ENCODE data around the gene ADGRA1.

ADGRA1 gene

GRCh38 chr10:133113847-133114246 is 26.1 kb downstream of the ADGRA1 start:
- DNase-seq, result no peak

- DNase-seq, result no peak
Measured at GRCh38 chr10:133114251-133114650, 26.5 kb downstream of the ADGRA1 start.

GRCh38 chr10:133114726-133115452 is 27.2 kb downstream of the ADGRA1 start:
- no peak for DNase-seq

GRCh38 chr10:133115453-133115842 is 27.7 kb downstream of the ADGRA1 start:
- DNase-seq, result no peak

DNA sequence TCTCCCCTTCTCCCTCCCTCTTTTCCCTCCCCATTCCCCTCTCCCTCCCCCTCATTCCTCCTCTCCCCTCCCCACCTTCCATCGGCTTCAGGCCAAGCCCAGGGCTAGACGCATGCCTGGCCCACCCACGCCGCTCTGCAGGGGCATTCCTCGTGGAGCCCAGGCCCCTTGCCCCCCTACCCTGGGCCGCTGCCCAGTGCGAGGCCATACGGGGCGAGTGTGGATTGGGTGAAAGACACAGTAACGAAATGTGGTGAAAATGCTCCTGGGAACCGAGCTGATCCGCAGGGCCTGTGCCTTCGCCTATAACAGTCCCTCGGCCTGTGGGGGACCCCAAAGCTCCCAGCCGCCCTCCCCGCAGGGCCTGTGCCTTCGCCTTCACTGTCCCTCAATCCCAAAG is 28.3 kb downstream of the ADGRA1 start:
- no peak for DNase-seq

- no peak for DNase-seq
Measured at GRCh38 chr10:133116455-133116854, 28.7 kb downstream of the ADGRA1 start.

- no peak for DNase-seq
Measured at GRCh38 chr10:133117036-133117687, 29.4 kb downstream of the ADGRA1 start.

GRCh38 chr10:133117688-133118071 is 30.0 kb downstream of the ADGRA1 start:
- no peak for DNase-seq

- no peak for DNase-seq
Measured at GRCh38 chr10:133121479-133121878, 33.8 kb downstream of the ADGRA1 start.

DNA sequence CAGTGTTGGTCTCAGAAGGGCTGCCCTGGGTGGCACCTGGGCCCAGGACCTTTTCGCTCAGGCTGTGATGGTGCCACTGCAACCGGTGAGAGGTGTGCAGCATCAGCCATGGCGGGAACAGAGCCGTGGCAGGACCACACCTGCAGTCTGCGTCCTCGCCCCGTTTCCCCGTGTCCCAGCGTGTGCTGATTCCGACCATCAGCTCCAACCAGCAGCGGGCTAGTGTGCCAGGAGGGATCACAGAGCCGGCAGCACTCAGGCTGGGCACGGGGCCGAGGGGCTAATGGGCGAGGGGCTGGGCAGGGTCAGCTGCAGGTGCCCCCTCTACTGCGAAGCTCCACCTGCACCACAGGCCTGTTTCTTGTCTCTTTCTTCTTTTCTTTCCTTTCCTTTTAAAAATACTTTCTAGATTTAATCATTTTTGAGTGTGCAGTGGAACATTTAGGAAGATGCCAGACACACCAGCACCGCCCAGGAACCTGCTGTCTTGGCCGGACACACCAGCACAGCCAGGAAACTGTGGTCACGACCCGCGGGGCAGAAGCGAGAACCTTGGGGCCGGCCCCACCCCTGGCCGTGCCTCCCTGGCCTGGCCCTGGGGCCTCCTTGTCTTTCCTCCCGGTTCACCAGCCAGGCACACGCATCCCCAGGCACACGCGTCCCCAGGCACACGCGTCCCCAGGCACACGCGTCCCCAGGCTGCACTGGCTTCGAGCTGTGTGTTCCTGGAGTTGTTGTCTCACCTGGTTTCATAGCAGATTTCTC is 34.6 kb downstream of the ADGRA1 start:
- DNase-seq, result no peak

- no peak for DNase-seq
Measured at GRCh38 chr10:133123050-133123745, 35.5 kb downstream of the ADGRA1 start.

- no peak for DNase-seq
Measured at GRCh38 chr10:133123746-133124356, 36.1 kb downstream of the ADGRA1 start.

DNA sequence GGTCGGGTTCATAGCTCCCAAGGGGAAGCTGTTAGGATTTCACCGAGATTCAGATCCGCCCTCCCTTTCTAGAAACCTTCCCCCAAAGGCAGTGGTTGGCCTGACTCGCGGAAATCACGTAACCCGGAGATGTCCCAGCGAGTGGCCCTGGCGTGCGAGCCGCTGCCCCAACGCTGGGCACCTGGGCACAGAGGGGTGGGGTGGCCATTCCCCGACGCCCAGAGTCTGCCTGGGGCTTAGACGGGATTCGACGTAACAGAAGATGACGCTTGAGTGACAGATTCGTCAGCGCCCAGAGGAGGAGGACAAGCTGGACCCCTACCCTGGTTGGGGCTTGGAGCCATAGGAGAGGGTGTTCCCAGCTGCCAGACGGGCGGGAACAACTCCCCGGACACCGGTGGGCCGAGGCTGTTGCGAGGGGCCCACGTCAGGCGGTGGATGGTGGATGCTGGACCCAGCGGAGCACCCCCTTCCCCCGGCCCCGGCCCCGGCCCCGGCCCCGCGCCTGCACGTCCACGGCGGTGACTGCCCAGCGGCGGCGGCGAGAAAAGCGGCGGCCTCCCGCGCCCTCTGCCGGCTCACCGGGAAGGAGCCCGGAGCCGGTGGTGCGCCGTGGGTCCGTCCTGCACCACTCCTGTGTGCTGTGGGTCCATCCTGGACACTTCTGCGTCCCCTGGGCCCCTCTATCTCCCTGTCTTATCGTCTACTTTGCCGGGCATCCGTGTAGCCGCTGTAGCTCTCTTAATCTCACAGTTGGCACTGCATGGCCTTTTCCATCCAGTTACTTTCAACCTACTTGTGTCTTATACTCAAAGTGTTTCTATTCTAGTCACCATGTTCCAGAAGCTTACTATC is 36.9 kb downstream of the ADGRA1 start:
- DNase-seq, result no peak

DNA sequence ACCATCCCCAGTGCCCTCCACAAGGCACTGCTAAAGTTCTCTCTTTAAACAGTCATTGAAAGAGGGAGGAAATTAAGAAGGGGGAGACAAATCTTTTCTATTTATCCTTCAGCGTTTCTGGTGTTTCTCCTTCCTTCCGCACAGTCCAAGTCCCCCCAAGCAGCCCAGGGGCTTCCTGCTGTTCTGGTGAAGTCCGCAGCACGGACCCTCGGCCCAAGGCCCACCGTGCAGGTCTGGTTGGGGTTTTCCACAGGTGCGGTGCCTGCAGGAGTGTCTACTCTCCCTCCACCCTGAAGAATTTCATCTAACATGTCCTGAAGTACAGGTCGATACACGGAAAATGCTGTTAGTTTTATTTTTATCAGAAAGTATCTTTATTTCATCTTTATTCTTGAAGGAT is 38.2 kb downstream of the ADGRA1 start:
- DNase-seq, result no peak

DNA sequence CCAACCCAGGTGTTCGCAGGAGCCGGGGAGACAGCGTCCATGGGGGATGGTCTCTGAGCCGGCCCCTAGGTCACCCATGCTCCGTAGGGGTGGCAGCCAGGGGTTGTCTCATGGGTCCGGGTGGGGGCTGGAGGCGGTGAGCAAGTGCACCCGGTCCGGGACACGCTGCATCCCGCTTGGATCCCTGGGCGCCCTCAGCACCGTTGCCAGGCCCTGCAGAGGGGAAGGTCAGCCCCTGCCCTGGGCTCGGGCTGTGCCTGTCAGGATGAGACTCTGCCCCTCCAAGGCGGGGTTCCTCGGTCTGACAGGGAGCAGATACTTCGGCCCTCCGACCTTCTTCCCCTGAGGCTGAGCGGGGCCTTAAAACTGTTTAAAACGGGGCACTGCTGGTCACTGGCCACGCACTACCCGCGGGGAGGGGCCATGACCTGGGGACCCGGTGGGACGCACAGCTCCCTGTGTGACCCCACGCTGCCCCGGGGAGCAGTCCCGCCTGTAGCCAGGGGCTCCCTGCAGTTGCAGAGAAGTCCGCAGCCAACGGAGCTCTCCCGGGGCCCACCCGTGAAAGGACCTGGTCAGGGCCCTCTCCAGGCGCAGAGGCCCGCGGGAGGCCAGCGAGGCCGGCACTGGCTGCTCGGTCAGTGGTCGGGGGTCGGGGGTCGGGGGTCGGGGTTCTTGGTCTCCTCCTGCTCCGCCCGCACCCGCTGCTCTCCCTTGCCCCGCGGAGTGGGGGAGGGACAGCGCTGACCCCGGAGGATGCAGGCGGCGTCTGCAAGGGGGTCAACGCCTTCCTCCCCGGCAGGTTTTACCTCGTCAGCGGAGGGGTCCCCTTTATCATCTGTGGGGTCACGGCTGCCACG is 38.9 kb downstream of the ADGRA1 start:
- no peak for DNase-seq

DNA sequence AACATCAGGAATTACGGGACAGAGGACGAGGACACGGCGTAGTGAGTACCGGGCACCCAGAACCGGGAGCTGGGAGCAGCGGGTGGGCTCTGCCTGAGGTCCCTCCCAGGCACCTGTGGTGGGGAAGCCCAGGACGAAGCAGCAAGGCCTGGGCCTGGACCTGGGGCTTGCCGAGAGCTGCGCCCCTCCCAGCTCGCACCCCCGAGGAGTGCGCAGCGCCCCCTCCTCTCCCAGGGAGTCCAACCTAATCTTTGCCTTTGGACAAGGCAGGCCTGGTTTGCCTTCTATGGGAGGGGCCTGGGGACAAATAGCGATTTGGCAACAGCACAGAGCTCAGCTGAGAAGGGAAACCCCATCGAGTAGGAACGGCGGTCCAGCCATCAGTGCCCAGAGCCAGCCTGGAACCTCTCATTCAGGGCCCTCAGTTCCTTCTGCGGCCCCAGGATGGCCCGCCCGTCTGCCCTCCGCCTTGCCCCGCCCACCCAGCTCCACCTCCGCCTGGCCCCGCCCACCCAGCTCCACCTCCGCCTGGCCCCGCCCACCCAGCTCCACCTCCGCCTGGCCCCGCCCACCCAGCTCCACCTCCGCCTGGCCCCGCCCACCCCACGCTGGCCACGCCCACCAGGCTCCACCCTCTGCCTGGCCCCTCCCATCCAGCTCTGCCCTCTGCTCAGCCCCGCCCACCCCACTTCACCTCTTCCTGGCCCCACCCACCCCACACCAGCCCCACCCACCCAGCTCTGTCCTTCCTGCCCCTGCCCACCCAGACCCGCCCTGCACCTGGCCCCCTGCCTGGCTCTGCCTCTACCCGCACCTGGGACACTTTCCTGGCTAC is 39.8 kb downstream of the ADGRA1 start:
- DNase-seq, result no peak

DNA sequence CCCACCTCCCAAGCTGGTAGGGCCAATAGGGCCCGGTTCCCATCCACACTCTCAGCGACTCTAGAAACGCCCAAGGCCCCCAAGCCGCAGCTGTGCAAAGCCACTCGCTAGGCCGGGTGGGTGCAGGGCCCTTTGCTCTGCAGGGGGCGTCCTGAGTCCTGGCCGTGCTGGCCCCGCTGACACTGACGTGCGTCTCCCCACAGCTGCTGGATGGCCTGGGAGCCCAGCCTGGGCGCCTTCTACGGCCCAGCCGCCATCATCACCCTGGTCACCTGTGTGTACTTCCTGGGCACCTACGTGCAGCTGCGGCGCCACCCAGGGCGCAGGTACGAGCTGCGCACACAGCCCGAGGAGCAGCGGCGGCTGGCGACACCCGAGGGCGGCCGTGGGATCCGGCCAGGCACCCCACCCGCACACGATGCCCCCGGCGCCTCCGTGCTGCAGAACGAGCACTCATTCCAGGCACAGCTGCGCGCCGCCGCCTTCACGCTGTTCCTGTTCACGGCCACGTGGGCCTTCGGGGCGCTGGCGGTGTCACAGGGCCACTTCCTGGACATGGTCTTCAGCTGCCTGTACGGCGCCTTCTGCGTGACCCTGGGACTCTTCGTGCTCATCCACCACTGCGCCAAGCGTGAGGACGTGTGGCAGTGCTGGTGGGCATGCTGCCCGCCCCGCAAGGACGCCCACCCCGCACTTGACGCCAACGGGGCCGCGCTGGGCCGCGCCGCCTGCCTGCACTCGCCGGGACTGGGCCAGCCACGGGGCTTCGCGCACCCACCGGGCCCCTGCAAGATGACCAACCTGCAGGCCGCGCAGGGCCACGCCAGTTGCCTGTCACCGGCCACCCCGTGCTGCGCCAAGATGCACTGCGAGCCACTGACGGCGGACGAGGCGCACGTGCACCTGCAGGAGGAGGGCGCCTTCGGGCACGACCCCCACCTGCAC is 40.7 kb downstream of the ADGRA1 start:
- no peak for DNase-seq

DNA sequence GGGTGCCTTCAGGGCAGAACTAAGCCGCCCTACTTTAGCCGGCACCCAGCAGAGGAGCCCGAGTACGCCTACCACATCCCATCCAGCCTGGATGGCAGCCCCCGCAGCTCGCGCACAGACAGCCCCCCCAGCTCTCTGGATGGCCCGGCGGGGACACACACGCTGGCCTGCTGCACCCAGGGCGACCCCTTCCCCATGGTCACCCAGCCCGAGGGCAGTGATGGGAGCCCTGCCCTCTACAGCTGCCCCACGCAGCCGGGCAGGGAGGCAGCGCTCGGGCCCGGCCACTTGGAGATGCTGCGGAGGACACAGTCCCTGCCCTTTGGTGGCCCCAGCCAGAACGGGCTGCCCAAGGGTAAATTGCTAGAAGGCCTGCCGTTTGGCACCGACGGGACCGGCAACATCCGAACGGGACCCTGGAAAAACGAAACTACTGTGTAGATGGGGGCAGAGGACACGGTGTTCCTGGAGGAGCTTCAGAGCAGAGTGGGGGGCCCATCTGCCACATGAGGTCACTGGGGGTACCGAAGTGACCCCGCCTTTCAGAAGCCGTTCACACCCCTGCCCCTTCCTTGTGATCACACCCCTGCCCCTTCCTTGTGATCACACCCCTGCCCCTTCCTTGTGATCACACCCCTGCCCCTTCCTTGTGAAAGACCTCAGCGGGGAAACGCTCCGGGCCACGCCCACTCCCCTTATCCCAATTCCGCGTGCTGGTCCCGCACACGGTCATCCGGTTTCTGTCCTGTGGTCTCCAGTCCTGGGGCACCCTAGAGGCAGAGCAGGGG is 41.5 kb downstream of the ADGRA1 start:
- no peak for DNase-seq
